Vagina (tissue), 2 donors: ENCODE results near the gene MAN1C1. TPM values are rescaled to one million over a fixed set of nuclear protein-coding genes. Genes with fewer than 3 reads are reported as not detected.

Experiments used
- DNase-seq, 2 donors: peaks; one replicate each; pipeline ENCODE4 v3.0.0-alpha.2; 2017; ENCODE audit errors: extremely low spot score in 2 of 2
- H3K27ac ChIP-seq: fragments of 200-600 bp; sonication (generic); one replicate; pipeline ENCODE4 v1.5.1; 2019
- H3K27me3 ChIP-seq: fragments of 200-600 bp; sonication (generic); one replicate; pipeline ENCODE4 v1.5.1; 2019
- H3K36me3 ChIP-seq, 2 donors: fragments of 200-600 bp; sonication (generic); one replicate each; pipeline ENCODE4 v1.5.1; 2017 to 2019
- H3K4me1 ChIP-seq: fragments of 200-600 bp; sonication (generic); one replicate; pipeline ENCODE4 v1.5.1; 2019
- H3K4me3 ChIP-seq, 2 donors: fragments of 200-600 bp; sonication (generic); 1 replicate in 1 of 2; 2 replicates in 1 of 2; pipeline ENCODE4 v1.5.1; 2016 to 2019
- H3K9me3 ChIP-seq: fragments of 200-600 bp; sonication (generic); one replicate; pipeline ENCODE4 v1.5.1; 2019
- CTCF ChIP-seq, 3 experiments: fragments of 450-650 bp in 2 of 3; fragments of 200-600 bp in 1 of 3; sonication (generic) in 1 of 3; IDR thresholded peaks; one replicate each; pipeline ENCODE4 v1.5.1; 2017 to 2019; ENCODE audit warnings: antibody characterized with exemption in 3 of 3, mild to moderate bottlenecking in 2 of 3, moderate library complexity in 2 of 3
- POLR2A ChIP-seq, 2 donors: fragments of 450-650 bp; IDR thresholded peaks; one replicate each; pipeline ENCODE4 v1.6.1; 2017; ENCODE audit warnings: antibody characterized with exemption in 2 of 2, mild to moderate bottlenecking in 2 of 2, moderate library complexity in 2 of 2
- POLR2AphosphoS5 ChIP-seq, 2 donors: sonication (generic); formaldehyde crosslinking; IDR thresholded peaks; one replicate each; pipeline ENCODE4 v1.9.0; 2017; ENCODE audit warnings: antibody characterized with exemption in 2 of 2, mild to moderate bottlenecking in 2 of 2, low read depth in 1 of 2; ENCODE audit not compliant: insufficient read depth in 1 of 2
- intact Hi-C: fragments of 100-400 bp; cut with DNase I; formaldehyde crosslinking; loops from one replicate; pipeline ENCODE4 v1.15.1; 2023
- total RNA-seq: library from RNA; depleted of rRNA; stranded (reverse); fragments of >200 nt; gene quantifications from one replicate; pipeline ENCODE4 v1.2.3, GENCODE V29; 2016

MAN1C1 gene
- total RNA-seq, 1 donor from 2014 or later, result 31.4 TPM

- no peaks in the 10 kb centered on the region for H3K9me3 ChIP-seq
- H3K27ac ChIP-seq, result no peak overlapping the region
- intact Hi-C loops, result no loop called here
- no peak overlapping the region for H3K4me3 ChIP-seq
- H3K4me1 ChIP-seq, result peaks cover 24% of the 10 kb centered on the region
- H3K27me3 ChIP-seq, result no peaks in the 10 kb centered on the region
- TF ChIP-seq CTCF (IDR thresholded peaks at IDR 0.05), result no peak
- TF ChIP-seq POLR2A (IDR thresholded peaks at IDR 0.05), result no peak
- no peak for TF ChIP-seq POLR2AphosphoS5 (IDR thresholded peaks at IDR 0.05; ENCODE audit: insufficient read depth in 1 of 2, low read depth in 1 of 2)
- no peak for DNase-seq
- H3K36me3 ChIP-seq, result no peaks in the 10 kb centered on the region
These were observed 34.5 kb downstream of the MAN1C1 start for GRCh38 chr1:25651036-25651640.

GRCh38 chr1:25651824-25652741 lies 35.5 kb downstream of the MAN1C1 start:
- Histone ChIP-seq H3K36me3 (no peaks in the 10 kb centered on the region), H3K4me3 (no peak overlapping the region), H3K4me1 (peaks cover 26% of the 10 kb centered on the region), H3K27me3 (no peaks in the 10 kb centered on the region), H3K9me3 (no peaks in the 10 kb centered on the region), H3K27ac (no peak overlapping the region)
- TF ChIP-seq CTCF (IDR thresholded peaks at IDR 0.05) (no peak), POLR2AphosphoS5 (IDR thresholded peaks at IDR 0.05; ENCODE audit: insufficient read depth in 1 of 2, low read depth in 1 of 2) (no peak), POLR2A (IDR thresholded peaks at IDR 0.05) (no peak)
- intact Hi-C loops, result no loop called here
- peak in 1 of 2 donors; percentile 80 for DNase-seq

GRCh38 chr1:25653558-25653957 lies 37.0 kb downstream of the MAN1C1 start:
- Histone ChIP-seq H3K27me3 (no peaks in the 10 kb centered on the region), H3K9me3 (no peaks in the 10 kb centered on the region), H3K4me1 (peaks cover 33% of the 10 kb centered on the region), H3K36me3 (no peaks in the 10 kb centered on the region), H3K27ac (no peak overlapping the region), H3K4me3 (no peak overlapping the region)
- intact Hi-C loops, result no loop called here
- no peak for DNase-seq
- TF ChIP-seq POLR2AphosphoS5 (IDR thresholded peaks at IDR 0.05; ENCODE audit: insufficient read depth in 1 of 2, low read depth in 1 of 2), result no peak
- no peak for TF ChIP-seq CTCF (IDR thresholded peaks at IDR 0.05)
- TF ChIP-seq POLR2A (IDR thresholded peaks at IDR 0.05), result no peak

- H3K27ac ChIP-seq, result no peak overlapping the region
- H3K4me3 ChIP-seq, result no peak overlapping the region
- H3K4me1 ChIP-seq, result peaks cover 40% of the 10 kb centered on the region
- H3K9me3 ChIP-seq, result no peaks in the 10 kb centered on the region
- intact Hi-C loops, result no loop called here
- H3K27me3 ChIP-seq, result no peaks in the 10 kb centered on the region
- peak in 1 of 2 donors; percentile 60 for DNase-seq
- TF ChIP-seq POLR2AphosphoS5 (IDR thresholded peaks at IDR 0.05; ENCODE audit: insufficient read depth in 1 of 2, low read depth in 1 of 2), result no peak
- TF ChIP-seq CTCF (IDR thresholded peaks at IDR 0.05), result no peak
- no peak for TF ChIP-seq POLR2A (IDR thresholded peaks at IDR 0.05)
- H3K36me3 ChIP-seq, result no peaks in the 10 kb centered on the region
These were observed 37.6 kb downstream of the MAN1C1 start for GRCh38 chr1:25654109-25654660.
